ENCODE results near the gene CCDC186. TPM values are rescaled to one million over a fixed set of nuclear protein-coding genes. Genes with fewer than 3 reads are reported as not detected.

The CCDC186 gene
- total and polyA plus RNA-seq, 2 of the 8 experiments (the other 6 are each of a cell fraction or from before 2014, with no cell fraction given) = 3.0 to 30.3 TPM

GRCh38 chr10:114221235-114221634 is 47.2 kb upstream of the CCDC186 start:
- Histone ChIP-seq H3K27ac (ENCODE audit: low read depth, low read length) (no peak overlapping the region), H3K56ac (replicated peaks; ENCODE audit: insufficient read length, low read depth, low read length) (no peak overlapping the region), H3K23me2 (ENCODE audit: low read depth, low read length) (no peaks in the 10 kb centered on the region), H4K5ac (ENCODE audit: insufficient read length, low read depth, low read length) (no peak overlapping the region), H3K36me3 (ENCODE audit: control insufficient read depth in 2 of 4, insufficient read depth in 4 of 4, low read length in 3 of 4) (no peaks in the 10 kb centered on the region), H2BK20ac (ENCODE audit: low read length) (no peak overlapping the region), H3K4ac (replicated peaks; ENCODE audit: insufficient read length, low read depth, low read length) (no peak overlapping the region), H3K4me1 (replicated peaks in 1 of 4; ENCODE audit: control insufficient read depth in 3 of 4, insufficient read depth in 4 of 4, low read length in 3 of 4) (no peaks in the 10 kb centered on the region), H3K14ac (ENCODE audit: insufficient read length) (no peak overlapping the region), H3K9me3 (ENCODE audit: insufficient read depth in 2 of 2, low read depth in 1 of 2, low read length in 1 of 2) (no peaks in the 10 kb centered on the region), H3K79me2 (ENCODE audit: control insufficient read depth in 1 of 2, insufficient read depth in 2 of 2, low read length in 2 of 2) (no peaks in the 10 kb centered on the region), H3K4me2 (ENCODE audit: insufficient read depth in 1 of 2, low read depth in 2 of 2, low read length in 2 of 2) (no peak overlapping the region), H3K27me3 (replicated peaks in 1 of 4; ENCODE audit: control insufficient read depth in 3 of 4, extremely low read depth in 1 of 4, insufficient read depth in 3 of 4, low read length in 3 of 4) (no peaks in the 10 kb centered on the region), H4K91ac (replicated peaks; ENCODE audit: insufficient read length, low read length) (no peak overlapping the region), H3K4me3 (ENCODE audit: extremely low read depth in 1 of 4, insufficient read depth in 2 of 4, low read depth in 3 of 4, low read length in 4 of 4) (no peak overlapping the region), H2BK5ac (ENCODE audit: low read depth, low read length) (no peak overlapping the region), H3K9ac (replicated peaks in 1 of 4; ENCODE audit: extremely low read depth in 1 of 4, low read depth in 3 of 4, low read length in 3 of 4) (no peak overlapping the region), H2BK120ac (replicated peaks; ENCODE audit: low read depth, low read length) (no peak overlapping the region), H2AK5ac (ENCODE audit: low read depth, low read length) (no peak overlapping the region), H3K23ac (ENCODE audit: insufficient read length) (no peak overlapping the region), H3K79me1 (ENCODE audit: low read depth, low read length) (no peaks in the 10 kb centered on the region), H2BK12ac (ENCODE audit: low read depth, low read length) (no peak overlapping the region), H2BK15ac (ENCODE audit: low read length) (no peak overlapping the region), H4K20me1 (replicated peaks in 1 of 2; ENCODE audit: control insufficient read depth in 1 of 2, insufficient read depth in 2 of 2, low read length in 2 of 2) (no peaks in the 10 kb centered on the region), H2AFZ (ENCODE audit: low read length) (no peak overlapping the region), H4K8ac (ENCODE audit: extremely low read depth, insufficient read depth, low read length) (no peak overlapping the region), H3K18ac (ENCODE audit: extremely low read depth, low read length) (no peak overlapping the region)
- no peak for FAIRE-seq
- no peak for DNase-seq (ENCODE audit: low read depth in 1 of 2, low spot score in 2 of 2)
- CTCF ChIA-PET (ENCODE audit: partially characterized antibody) = interaction anchor here (1.2 to 1.8 kb wide), 2 partner anchors 12 to 13 kb away, joined by 3 to 5 read pairs; no protein-coding TSS in a partner anchor
- TF ChIP-seq CBX8 (IDR thresholded peaks at IDR 0.05; ENCODE audit: borderline replicate concordance, low read depth, low read length) (no peak), POLR2AphosphoS5 (IDR thresholded peaks at IDR 0.05; ENCODE audit: low read depth, low read length) (no peak), SP2 (IDR thresholded peaks at IDR 0.05; ENCODE audit: low read length) (no peak), EGR1 (IDR thresholded peaks at IDR 0.05; ENCODE audit: borderline replicate concordance, low read depth, low read length) (no peak), CHD1 (IDR thresholded peaks at IDR 0.05; ENCODE audit: low read depth, low read length) (no peak), FOSL1 (IDR thresholded peaks at IDR 0.05; ENCODE audit: insufficient read depth, low read depth, low read length) (no peak), ATF2 (IDR thresholded peaks at IDR 0.05; ENCODE audit: low read length) (no peak), SP1 (IDR thresholded peaks at IDR 0.05; ENCODE audit: low read depth, low read length) (no peak), ZNF274 (IDR thresholded peaks at IDR 0.05; ENCODE audit: borderline replicate concordance, extremely low read depth, low read length) (no peak), BACH1 (IDR thresholded peaks at IDR 0.05; ENCODE audit: low read length) (no peak), NANOG (IDR thresholded peaks at IDR 0.05; ENCODE audit: insufficient read depth, low read depth, low read length, poor library complexity, severe bottlenecking) (no peak)
- POLR2A ChIA-PET (ENCODE audit: partially characterized antibody) = no interaction called here
- 88% methylated on average over 4 of the region's 4 CpGs; no CpG with 5 or more reads in 1 of the 2 experiments for WGBS, 2 experiments (ENCODE audit: extremely low coverage in 1 of 2, insufficient coverage in 1 of 2, insufficient read length in 1 of 2, insufficient replicate concordance in 2 of 2, low coverage in 1 of 2, low lambda C conversion rate in 2 of 2, missing lambda C conversion rate in 1 of 2)
